ENCODE measurements around the gene RHO.
A peak's percentile ranks its signal among the peaks of the same experiment; 100 is the strongest.

RHO gene

DNA sequence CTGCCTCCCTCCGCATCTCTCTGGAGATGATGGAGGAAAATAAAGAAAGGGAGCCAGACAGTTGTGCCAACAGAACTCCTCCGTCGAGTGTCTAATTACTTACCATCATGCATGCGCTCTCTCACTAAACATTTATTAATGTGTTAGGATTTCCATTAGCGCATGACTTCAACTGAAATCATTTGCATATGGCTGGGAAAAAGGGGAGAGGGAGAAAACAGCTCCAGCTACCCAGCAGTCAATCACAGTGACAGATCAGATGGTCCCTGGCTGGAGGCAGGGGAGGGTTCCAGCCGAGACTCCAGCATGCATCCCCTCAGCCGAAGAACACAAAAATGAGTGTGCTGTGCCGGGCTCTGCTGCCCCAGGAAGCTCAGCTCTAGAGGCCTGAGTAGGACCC is 6.8 kb upstream of the RHO start:
- Histone ChIP-seq H3K4me1 (ENCODE audit: low read length) (peaks cover 24% of the 10 kb centered on the region), H3K9ac (ENCODE audit: low read length) (no peak overlapping the region), H4K20me1 (ENCODE audit: insufficient read depth, low read length) (no peaks in the 10 kb centered on the region), H3K4me2 (ENCODE audit: low read length) (no peak overlapping the region), H2AFZ (ENCODE audit: low read depth, low read length) (no peak overlapping the region), H3K36me3 (replicated peaks; ENCODE audit: low read depth, low read length) (no peaks in the 10 kb centered on the region), H3K9me3 (ENCODE audit: insufficient read depth, low read length) (no peaks in the 10 kb centered on the region), H3K27me3 (ENCODE audit: low read depth, low read length) (no peaks in the 10 kb centered on the region), H3K27ac (ENCODE audit: low read length) (no peak overlapping the region), H3K79me2 (ENCODE audit: low read length) (no peaks in the 10 kb centered on the region), H3K4me3 (ENCODE audit: low read length) (no peak overlapping the region)
- TF ChIP-seq, protein P1, sequence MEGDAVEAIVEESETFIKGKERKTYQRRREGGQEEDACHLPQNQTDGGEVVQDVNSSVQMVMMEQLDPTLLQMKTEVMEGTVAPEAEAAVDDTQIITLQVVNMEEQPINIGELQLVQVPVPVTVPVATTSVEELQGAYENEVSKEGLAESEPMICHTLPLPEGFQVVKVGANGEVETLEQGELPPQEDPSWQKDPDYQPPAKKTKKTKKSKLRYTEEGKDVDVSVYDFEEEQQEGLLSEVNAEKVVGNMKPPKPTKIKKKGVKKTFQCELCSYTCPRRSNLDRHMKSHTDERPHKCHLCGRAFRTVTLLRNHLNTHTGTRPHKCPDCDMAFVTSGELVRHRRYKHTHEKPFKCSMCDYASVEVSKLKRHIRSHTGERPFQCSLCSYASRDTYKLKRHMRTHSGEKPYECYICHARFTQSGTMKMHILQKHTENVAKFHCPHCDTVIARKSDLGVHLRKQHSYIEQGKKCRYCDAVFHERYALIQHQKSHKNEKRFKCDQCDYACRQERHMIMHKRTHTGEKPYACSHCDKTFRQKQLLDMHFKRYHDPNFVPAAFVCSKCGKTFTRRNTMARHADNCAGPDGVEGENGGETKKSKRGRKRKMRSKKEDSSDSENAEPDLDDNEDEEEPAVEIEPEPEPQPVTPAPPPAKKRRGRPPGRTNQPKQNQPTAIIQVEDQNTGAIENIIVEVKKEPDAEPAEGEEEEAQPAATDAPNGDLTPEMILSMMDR (IDR thresholded peaks at IDR 0.05; ENCODE audit: low read depth, low read length), result no peak
- no peak for TF ChIP-seq EZH2phosphoT487 (IDR thresholded peaks at IDR 0.05; ENCODE audit: low read depth)

DNA sequence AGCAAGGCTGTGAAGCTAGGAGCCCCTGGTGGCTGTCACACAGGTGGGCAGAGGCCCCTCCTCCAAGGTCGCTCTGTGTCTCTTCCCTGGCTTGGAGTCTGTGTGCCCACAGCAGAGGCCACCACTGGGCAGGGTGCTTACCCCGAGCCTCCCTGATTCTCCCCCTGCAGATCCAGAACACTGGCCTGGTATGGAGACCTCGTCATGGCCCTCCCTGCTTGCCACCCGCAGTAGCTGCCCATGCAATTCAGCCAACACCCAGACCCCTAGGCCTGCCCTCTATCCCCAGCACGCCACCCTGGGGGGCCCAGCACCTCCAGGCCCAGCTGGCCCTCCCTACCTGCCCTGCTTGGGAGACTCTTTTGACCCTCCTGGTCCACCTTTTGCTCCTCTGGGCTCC is 5.5 kb upstream of the RHO start:
- Histone ChIP-seq H3K36me3 (replicated peaks; ENCODE audit: low read depth, low read length) (no peaks in the 10 kb centered on the region), H3K27me3 (ENCODE audit: low read depth, low read length) (no peaks in the 10 kb centered on the region), H3K4me3 (ENCODE audit: low read length) (no peak overlapping the region), H3K79me2 (ENCODE audit: low read length) (no peaks in the 10 kb centered on the region), H3K9ac (ENCODE audit: low read length) (no peak overlapping the region), H3K9me3 (ENCODE audit: insufficient read depth, low read length) (no peaks in the 10 kb centered on the region), H2AFZ (ENCODE audit: low read depth, low read length) (no peak overlapping the region), H3K4me2 (ENCODE audit: low read length) (no peak overlapping the region), H3K4me1 (ENCODE audit: low read length) (peaks cover 31% of the 10 kb centered on the region), H3K27ac (ENCODE audit: low read length) (no peak overlapping the region), H4K20me1 (ENCODE audit: insufficient read depth, low read length) (no peaks in the 10 kb centered on the region)
- no peak for TF ChIP-seq EZH2phosphoT487 (IDR thresholded peaks at IDR 0.05; ENCODE audit: low read depth)
- TF ChIP-seq, protein P1 (IDR thresholded peaks at IDR 0.05; ENCODE audit: low read depth, low read length), result no peak

DNA sequence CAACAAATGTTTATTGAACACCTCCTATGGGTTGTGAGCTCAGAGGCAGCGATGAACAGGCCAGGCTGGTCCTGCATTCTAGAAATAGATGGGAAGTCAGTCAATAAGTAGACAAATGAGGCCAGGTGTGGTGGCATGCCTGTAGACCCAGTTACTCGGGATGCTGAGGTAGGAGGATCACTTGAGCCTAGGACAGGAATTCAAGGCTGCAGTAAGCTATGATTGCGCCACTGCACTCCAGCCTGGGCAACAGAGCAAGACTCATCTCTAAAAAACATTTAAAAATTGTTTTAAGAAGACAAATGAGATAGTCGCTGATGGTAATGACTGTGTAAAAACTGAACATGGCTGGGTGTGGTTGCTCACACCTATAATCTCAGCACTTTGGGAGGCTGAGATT is 4.4 kb upstream of the RHO start:
- Histone ChIP-seq H3K4me3 (ENCODE audit: low read length) (no peak overlapping the region), H3K79me2 (ENCODE audit: low read length) (no peaks in the 10 kb centered on the region), H3K9ac (ENCODE audit: low read length) (no peak overlapping the region), H3K27ac (ENCODE audit: low read length) (no peak overlapping the region), H3K36me3 (replicated peaks; ENCODE audit: low read depth, low read length) (no peaks in the 10 kb centered on the region), H3K27me3 (ENCODE audit: low read depth, low read length) (no peaks in the 10 kb centered on the region), H3K9me3 (ENCODE audit: insufficient read depth, low read length) (no peaks in the 10 kb centered on the region), H3K4me1 (ENCODE audit: low read length) (peaks cover 31% of the 10 kb centered on the region), H2AFZ (ENCODE audit: low read depth, low read length) (no peak overlapping the region), H4K20me1 (ENCODE audit: insufficient read depth, low read length) (no peaks in the 10 kb centered on the region), H3K4me2 (ENCODE audit: low read length) (no peak overlapping the region)
- TF ChIP-seq EZH2phosphoT487 (IDR thresholded peaks at IDR 0.05; ENCODE audit: low read depth), result no peak
- TF ChIP-seq, protein P1 (IDR thresholded peaks at IDR 0.05; ENCODE audit: low read depth, low read length), result no peak

DNA sequence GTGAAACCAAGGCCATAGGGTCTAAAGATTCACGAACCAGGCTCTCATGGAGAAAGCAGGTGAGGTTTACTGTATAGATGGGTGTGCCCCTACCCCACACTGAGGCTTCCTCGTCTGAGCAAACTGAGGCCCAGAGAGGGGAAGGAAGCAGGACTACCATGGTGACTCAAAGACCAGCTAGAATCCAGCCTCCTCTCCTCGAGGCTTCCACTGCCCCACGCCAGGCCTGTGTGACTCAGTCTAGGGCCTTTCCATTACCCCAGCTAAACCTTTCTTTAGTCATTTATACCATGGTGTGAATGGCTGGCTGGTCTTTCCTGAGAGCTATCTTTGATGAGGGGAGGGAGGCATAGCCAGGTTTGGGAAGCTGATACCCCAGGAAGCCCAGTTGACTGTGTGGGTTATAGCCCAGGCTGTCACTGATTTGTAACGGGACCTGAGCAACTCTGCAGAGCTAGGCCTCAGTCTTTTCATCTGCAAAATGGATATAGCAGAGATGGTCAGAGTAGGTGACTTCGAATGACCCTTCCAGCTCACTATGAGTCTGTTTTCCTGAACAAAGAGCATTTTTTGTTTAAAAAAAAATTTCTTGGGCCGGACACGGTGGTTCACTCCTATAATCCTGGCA is 3.0 kb upstream of the RHO start:
- Histone ChIP-seq H3K27ac (ENCODE audit: low read length) (peak overlapping the region; percentile 75), H3K4me2 (ENCODE audit: low read length) (peak overlapping the region; percentile 85), H3K9me3 (ENCODE audit: insufficient read depth, low read length) (no peaks in the 10 kb centered on the region), H3K79me2 (ENCODE audit: low read length) (no peaks in the 10 kb centered on the region), H3K9ac (ENCODE audit: low read length) (peak overlapping the region; percentile 25; the same call in 1 of the 2 replicates), H3K36me3 (replicated peaks; ENCODE audit: low read depth, low read length) (no peaks in the 10 kb centered on the region), H2AFZ (ENCODE audit: low read depth, low read length) (0 out of 2 replicates have a peak overlapping the region, but pooled peaks have one; percentile 76), H3K27me3 (ENCODE audit: low read depth, low read length) (no peaks in the 10 kb centered on the region), H4K20me1 (ENCODE audit: insufficient read depth, low read length) (no peaks in the 10 kb centered on the region), H3K4me1 (ENCODE audit: low read length) (peaks cover 31% of the 10 kb centered on the region), H3K4me3 (ENCODE audit: low read length) (peak overlapping the region; percentile 33; the same call in 1 of the 2 replicates)
- TF ChIP-seq, protein P1 (IDR thresholded peaks at IDR 0.05; ENCODE audit: low read depth, low read length), result no peak
- TF ChIP-seq EZH2phosphoT487 (IDR thresholded peaks at IDR 0.05; ENCODE audit: low read depth), result no peak

All from OCI-LY3 (cell line).